Endothelial cell of umbilical vein (primary cell): ENCODE results near the gene GATAD1. TPM values are rescaled to one million over a fixed set of nuclear protein-coding genes. Genes with fewer than 3 reads are reported as not detected.

ENCODE experiments used
- BruUV-seq: library from RNA; stranded (reverse); fragments of 400-500 nt; replicated peaks from 2 replicates; lab custom pipeline; 2021; lab: Mats Ljungman, UMichigan
- CTCF ChIA-PET: fragments of 300-600, 350-600 bp; sonication (Branson Sonifier 250); formaldehyde crosslinking; loops from one replicate; lab custom pipeline; 2021; ENCODE audit warnings: antibody characterized with exemption, inconsistent platforms; lab: Charles Lee
- POLR2A ChIA-PET: fragments of 300-600, 350-600 bp; sonication (Branson Sonifier 250); formaldehyde crosslinking; loops from one replicate; lab custom pipeline; 2021; ENCODE audit warnings: antibody characterized with exemption, inconsistent platforms; lab: Charles Lee
- DNase-seq: peaks from one replicate; pipeline ENCODE4 v3.0.0-alpha.2; 2011; ENCODE audit warnings: low read depth, low spot score
- FAIRE-seq: peaks from 2 replicates; lab custom pipeline; 2011; peaks lifted over from hg19 to GRCh38; lab: Jason Lieb, UNC
- H2AFZ ChIP-seq: 2 replicates; pipeline ENCODE4 v1.6.0; 2012; ENCODE audit warnings: low read depth, low read length, control low read depth, inconsistent platforms
- H3K27ac ChIP-seq: 2 replicates; pipeline ENCODE4 v1.5.1; 2011; ENCODE audit warnings: low read depth, mild to moderate bottlenecking, control low read depth, low read length, moderate library complexity; ENCODE audit not compliant: insufficient read depth
- H3K27me3 ChIP-seq, 2 experiments: 2 replicates each; pipeline versions ENCODE4 v1.6.0 to v1.6.1; 2011; ENCODE audit warnings: low read length in 2 of 2, mixed read lengths in 1 of 2; ENCODE audit not compliant: control insufficient read depth in 2 of 2, insufficient read depth in 2 of 2
- H3K36me3 ChIP-seq, 2 experiments: 2 replicates in 1 of 2; 3 replicates in 1 of 2; pipeline ENCODE4 v1.5.1; 2011; ENCODE audit warnings: low read length in 2 of 2, mild to moderate bottlenecking in 1 of 2, moderate library complexity in 1 of 2; ENCODE audit not compliant: control insufficient read depth in 2 of 2, insufficient read depth in 2 of 2; ENCODE audit errors: extremely low read depth in 1 of 2
- H3K4me1 ChIP-seq: 3 replicates; pipeline ENCODE4 v1.5.1; 2011; ENCODE audit warnings: mild to moderate bottlenecking, low read length; ENCODE audit not compliant: control insufficient read depth, insufficient read depth; ENCODE audit errors: extremely low read depth
- H3K4me2 ChIP-seq: 2 replicates; pipeline ENCODE4 v1.6.1; 2011; ENCODE audit warnings: low read length, control low read depth, mixed read lengths; ENCODE audit not compliant: insufficient read depth
- H3K4me3 ChIP-seq, 3 experiments: fragments of 200-600 bp in 1 of 3; sonication (generic), shearing (Covaris generic) in 1 of 3; replicated peaks in 1 of 3; 2 replicates each; pipeline ENCODE4 v1.5.1; 2011 to 2016; ENCODE audit warnings: control low read depth in 3 of 3, low read length in 3 of 3, mild to moderate bottlenecking in 2 of 3, inconsistent platforms in 1 of 3, low read depth in 1 of 3, moderate library complexity in 1 of 3; ENCODE audit not compliant: insufficient read depth in 1 of 3
- H3K79me2 ChIP-seq: 2 replicates; pipeline ENCODE4 v1.6.0; 2012; ENCODE audit warnings: low read length, inconsistent platforms; ENCODE audit not compliant: control insufficient read depth, insufficient read depth
- H3K9ac ChIP-seq: replicated peaks from 2 replicates; pipeline ENCODE3; 2011; ENCODE audit warnings: low read length, control low read depth; ENCODE audit not compliant: insufficient read depth; ENCODE audit errors: extremely low read depth
- H3K9me1 ChIP-seq: replicated peaks from 3 replicates; pipeline ENCODE4 v1.6.0; 2011; ENCODE audit warnings: mild to moderate bottlenecking, low read length; ENCODE audit not compliant: control insufficient read depth, insufficient read depth; ENCODE audit errors: extremely low read depth
- H3K9me3 ChIP-seq: replicated peaks from 2 replicates; pipeline ENCODE4 v1.5.1; 2012; ENCODE audit warnings: low read length, inconsistent platforms; ENCODE audit not compliant: control insufficient read depth, insufficient read depth
- H4K20me1 ChIP-seq: replicated peaks from 2 replicates; pipeline ENCODE3; 2011; ENCODE audit warnings: mild to moderate bottlenecking, low read length; ENCODE audit not compliant: control insufficient read depth, insufficient read depth; ENCODE audit errors: extremely low read depth
- EZH2 ChIP-seq: IDR thresholded peaks from 2 replicates; pipeline ENCODE4 v1.6.1; 2012; ENCODE audit warnings: borderline replicate concordance, low read depth, mild to moderate bottlenecking, moderate library complexity, low read length, inconsistent platforms; ENCODE audit not compliant: severe bottlenecking
- FOS ChIP-seq: IDR thresholded peaks from 2 replicates; pipeline ENCODE4 v1.6.1; 2011; ENCODE audit warnings: mild to moderate bottlenecking, low read length, moderate library complexity, borderline replicate concordance; ENCODE audit not compliant: insufficient read depth
- GATA2 ChIP-seq: IDR thresholded peaks from 2 replicates; pipeline ENCODE4 v1.7.0; 2011; ENCODE audit warnings: low read depth, mild to moderate bottlenecking, moderate library complexity, mixed read lengths, low read length; ENCODE audit not compliant: insufficient read length, insufficient read depth
- JUN ChIP-seq: IDR thresholded peaks from 2 replicates; pipeline ENCODE4 v1.6.1; 2011; ENCODE audit warnings: borderline replicate concordance, low read depth; ENCODE audit not compliant: insufficient read length, insufficient read depth
- MYC ChIP-seq: IDR thresholded peaks from one replicate; pipeline ENCODE4 v1.6.1; 2011; ENCODE audit warnings: mild to moderate bottlenecking, low read depth, low read length
- POLR2A ChIP-seq: IDR thresholded peaks from 2 replicates; pipeline ENCODE4 v1.6.1; 2012; ENCODE audit warnings: low read depth, mild to moderate bottlenecking, control low read depth, low read length
- POLR2AphosphoS5 ChIP-seq: IDR thresholded peaks from 2 replicates; pipeline ENCODE4 v1.6.1; 2012; ENCODE audit warnings: low read depth, mild to moderate bottlenecking, control low read depth, low read length, moderate library complexity; ENCODE audit not compliant: insufficient read depth
- dilution Hi-C: fragments of 300-500 bp; cut with MboI; formaldehyde crosslinking; loops from one replicate; pipeline ENCODE4 v1.15.0; 2019; ENCODE audit warnings: low sequenced_read_pairs; ENCODE audit not compliant: extremely low pct_ligation_motif_present
- intact Hi-C: fragments of 100-400 bp; cut with micrococcal nuclease; formaldehyde crosslinking; loops from one replicate; pipeline ENCODE4 v1.10.0; 2022
- polyA plus RNA-seq, 4 experiments: library from polyadenylated mRNA; depleted of rRNA in 3 of 4; stranded (reverse) in 3 of 4; unstranded in 1 of 4; fragments of >200 nt; gene quantifications; 2 replicates each; pipeline versions ENCODE4 v1.2.1 to v1.2.3, GENCODE V29; 2011 to 2012; ENCODE audit warnings: missing spikeins in 1 of 4
- total RNA-seq: library from RNA; stranded (reverse); gene quantifications from 2 replicates; pipeline ENCODE4 v1.2.3, GENCODE V29; 2021
- TF ChIP-seq, protein P1 (sequence below), 2 donors: IDR thresholded peaks; 1 replicate in 1 of 2; 2 replicates in 1 of 2; pipeline ENCODE4 v1.5.1; 2011; ENCODE audit warnings: low read length in 2 of 2, mild to moderate bottlenecking in 2 of 2, moderate library complexity in 2 of 2, control low read depth in 1 of 2, inconsistent platforms in 1 of 2, low read depth in 1 of 2; ENCODE audit not compliant: insufficient read depth in 1 of 2; ENCODE audit errors: extremely low read depth in 1 of 2
- TF ChIP-seq, protein P2 (sequence below): IDR thresholded peaks from 2 replicates; pipeline ENCODE4 v1.6.1; 2011; ENCODE audit not compliant: insufficient read depth, insufficient read length

Gene GATAD1
- total and polyA plus RNA-seq, 2 donors (not counting 3 experiments of a cell fraction or from before 2014, with no cell fraction given): 13.7 to 28.9 TPM

DNA sequence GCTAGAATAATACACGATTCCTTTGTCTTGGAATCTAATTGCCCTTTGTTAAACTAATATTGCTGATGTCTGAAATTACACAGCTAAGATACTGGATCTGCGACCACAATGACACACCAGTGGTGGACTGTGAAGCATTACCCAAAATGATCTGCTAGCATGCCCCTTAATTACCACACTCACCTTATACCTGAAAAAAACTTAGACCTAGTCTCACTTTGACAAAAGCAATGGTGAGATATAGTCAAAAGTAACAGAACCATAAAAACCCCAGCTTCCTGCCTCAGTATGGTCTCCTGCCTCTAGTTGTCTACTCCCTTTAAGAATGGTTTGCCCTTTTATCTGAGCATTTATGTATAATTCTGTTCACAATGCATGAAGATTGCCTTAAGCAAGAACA lies 51.3 kb downstream of the GATAD1 start:
- H3K4me3 ChIP-seq: no peak overlapping the region
- H3K27me3 ChIP-seq: no peaks in the 10 kb centered on the region
- no peaks in the 10 kb centered on the region for H3K9me1 ChIP-seq
- no peaks in the 10 kb centered on the region for H3K79me2 ChIP-seq
- POLR2A ChIA-PET: no interaction called here
- H3K9me3 ChIP-seq: no peaks in the 10 kb centered on the region
- CTCF ChIA-PET: interaction anchor here (0.7 to 1.0 kb wide), 2 partner anchors 8 to 30 kb away, joined by 3 read pairs; partner anchors contain the start of genes PEX1 and RBM48
- intact Hi-C loops: no loop called here
- TF ChIP-seq GATA2 (no peak), POLR2A (no peak), EZH2 (no peak), JUN (no peak), FOS (no peak), POLR2AphosphoS5 (no peak), MYC (no peak)
- TF ChIP-seq, protein P1, sequence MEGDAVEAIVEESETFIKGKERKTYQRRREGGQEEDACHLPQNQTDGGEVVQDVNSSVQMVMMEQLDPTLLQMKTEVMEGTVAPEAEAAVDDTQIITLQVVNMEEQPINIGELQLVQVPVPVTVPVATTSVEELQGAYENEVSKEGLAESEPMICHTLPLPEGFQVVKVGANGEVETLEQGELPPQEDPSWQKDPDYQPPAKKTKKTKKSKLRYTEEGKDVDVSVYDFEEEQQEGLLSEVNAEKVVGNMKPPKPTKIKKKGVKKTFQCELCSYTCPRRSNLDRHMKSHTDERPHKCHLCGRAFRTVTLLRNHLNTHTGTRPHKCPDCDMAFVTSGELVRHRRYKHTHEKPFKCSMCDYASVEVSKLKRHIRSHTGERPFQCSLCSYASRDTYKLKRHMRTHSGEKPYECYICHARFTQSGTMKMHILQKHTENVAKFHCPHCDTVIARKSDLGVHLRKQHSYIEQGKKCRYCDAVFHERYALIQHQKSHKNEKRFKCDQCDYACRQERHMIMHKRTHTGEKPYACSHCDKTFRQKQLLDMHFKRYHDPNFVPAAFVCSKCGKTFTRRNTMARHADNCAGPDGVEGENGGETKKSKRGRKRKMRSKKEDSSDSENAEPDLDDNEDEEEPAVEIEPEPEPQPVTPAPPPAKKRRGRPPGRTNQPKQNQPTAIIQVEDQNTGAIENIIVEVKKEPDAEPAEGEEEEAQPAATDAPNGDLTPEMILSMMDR (IDR thresholded peaks at IDR 0.05; ENCODE audit: extremely low read depth in 1 of 2, insufficient read depth in 1 of 2, low read depth in 1 of 2, low read length in 2 of 2): no peak
- TF ChIP-seq, protein P2, sequence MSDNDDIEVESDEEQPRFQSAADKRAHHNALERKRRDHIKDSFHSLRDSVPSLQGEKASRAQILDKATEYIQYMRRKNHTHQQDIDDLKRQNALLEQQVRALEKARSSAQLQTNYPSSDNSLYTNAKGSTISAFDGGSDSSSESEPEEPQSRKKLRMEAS: no peak
- no TSS peak for BruUV-seq
- H4K20me1 ChIP-seq: no peaks in the 10 kb centered on the region
- no peaks in the 10 kb centered on the region for H3K4me1 ChIP-seq
- H3K4me2 ChIP-seq: no peak overlapping the region
- no peak for DNase-seq
- no peak overlapping the region for H3K27ac ChIP-seq
- H3K9ac ChIP-seq: no peak overlapping the region
- H2AFZ ChIP-seq: no peak overlapping the region
- dilution Hi-C loops: no loop called here
- FAIRE-seq: no peak
- H3K36me3 ChIP-seq: peaks cover 2 to 3% of the 10 kb centered on the region in 2 experiments
